Memory B cell (primary cell): Measurements from ENCODE around the gene TRIM69.

Experiments used
- ATAC-seq: fragments of 150-1000 bp; cut with Tn5 transposase; 2 replicates; pipeline ENCODE4 v1.10.0; 2021; ENCODE audit warnings: low read depth, mild to moderate bottlenecking, moderate library complexity
- DNase-seq, 2 donors: peaks; one replicate each; pipeline ENCODE4 v3.0.0; 2022; ENCODE audit warnings: low spot score in 2 of 2
- H3K27ac Mint-ChIP-seq: one replicate; pipeline ENCODE4 v1.8.0; 2022; ENCODE audit warnings: mild to moderate bottlenecking, moderate library complexity, mixed read lengths
- H3K27me3 Mint-ChIP-seq: one replicate; pipeline ENCODE4 v1.8.0; 2022; ENCODE audit warnings: mixed read lengths
- H3K36me3 Mint-ChIP-seq: one replicate; pipeline ENCODE4 v1.8.0; 2022; ENCODE audit warnings: mild to moderate bottlenecking, mixed read lengths
- H3K4me1 Mint-ChIP-seq: one replicate; pipeline ENCODE4 v1.8.0; 2022; ENCODE audit warnings: mixed read lengths
- H3K4me3 Mint-ChIP-seq: one replicate; pipeline ENCODE4 v1.8.0; 2022; ENCODE audit warnings: mild to moderate bottlenecking, moderate library complexity, mixed read lengths
- H3K9me3 Mint-ChIP-seq: one replicate; pipeline ENCODE4 v1.8.0; 2022; ENCODE audit warnings: mixed read lengths

TRIM69 gene

DNA sequence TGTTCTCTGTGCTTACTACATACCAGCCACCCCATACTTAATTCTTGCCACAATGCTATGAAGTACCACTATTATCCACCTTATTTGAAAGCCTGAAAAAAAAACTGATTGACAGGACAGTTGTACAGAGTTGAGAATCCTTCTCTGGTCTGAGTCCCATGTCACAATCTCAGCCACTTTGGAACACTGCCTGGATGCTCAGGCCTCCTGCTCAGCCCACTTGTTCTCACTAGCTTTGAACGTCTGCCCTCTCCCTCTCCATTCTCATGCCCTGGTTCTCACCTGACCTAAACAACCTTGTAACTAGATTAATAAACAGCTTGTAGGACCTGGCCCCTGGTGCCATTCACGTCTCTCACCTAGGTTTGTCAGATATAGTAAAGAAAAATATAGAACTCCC lies 53.9 kb downstream of the TRIM69 start:
- Mint-ChIP-seq H3K9me3 (no peaks in the 10 kb centered on the region), H3K27me3 (peaks cover 1% of the 10 kb centered on the region), H3K27ac (no peak overlapping the region), H3K36me3 (no peaks in the 10 kb centered on the region), H3K4me3 (no peak overlapping the region), H3K4me1 (peaks cover 3% of the 10 kb centered on the region)
- ATAC-seq (no peak), DNase-seq (no peak)

DNA sequence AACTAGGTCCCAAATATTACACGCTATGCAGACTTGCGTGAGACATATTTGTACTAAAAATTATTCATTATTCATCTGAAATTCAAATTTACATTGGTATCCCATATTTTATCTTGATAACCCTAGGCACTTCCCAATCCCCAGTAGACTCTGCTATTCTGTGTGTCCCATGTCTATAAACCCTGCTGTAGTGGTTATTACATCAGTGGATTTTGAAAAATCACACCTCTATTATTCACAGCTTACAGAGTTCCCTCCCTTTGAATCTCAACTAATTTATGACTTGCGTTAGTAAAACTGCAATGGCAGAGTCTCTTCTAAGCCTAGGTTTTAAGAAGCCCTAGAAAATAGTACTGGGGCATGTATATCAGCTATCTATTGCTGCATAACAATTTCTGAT lies 54.3 kb downstream of the TRIM69 start:
- peaks cover 1% of the 10 kb centered on the region for H3K27me3 Mint-ChIP-seq
- DNase-seq = no peak
- H3K27ac Mint-ChIP-seq = no peak overlapping the region
- H3K9me3 Mint-ChIP-seq = no peaks in the 10 kb centered on the region
- no peak overlapping the region for H3K4me3 Mint-ChIP-seq
- H3K4me1 Mint-ChIP-seq = peaks cover 3% of the 10 kb centered on the region
- no peak for ATAC-seq
- H3K36me3 Mint-ChIP-seq = no peaks in the 10 kb centered on the region

DNA sequence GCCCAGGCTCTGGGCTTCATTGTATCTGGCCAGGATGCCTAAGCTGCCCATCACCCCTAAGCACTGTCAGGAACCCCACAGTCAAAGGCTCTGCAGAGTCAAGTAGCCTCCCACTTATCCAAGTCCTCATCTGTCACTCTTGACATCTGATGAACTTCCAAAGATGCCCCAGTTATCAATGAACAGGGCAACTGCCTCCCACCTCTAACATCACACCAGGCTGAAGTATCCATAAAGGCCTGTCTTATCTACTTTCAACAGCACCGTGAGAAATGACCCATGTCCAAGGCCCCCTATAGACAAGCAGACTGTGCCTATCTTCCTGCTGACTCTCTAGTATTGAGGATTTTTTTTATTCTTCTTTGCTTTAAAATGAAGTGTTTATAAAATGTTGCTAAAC lies 56.4 kb downstream of the TRIM69 start:
- ATAC-seq = no peak
- peaks cover 4% of the 10 kb centered on the region for H3K27me3 Mint-ChIP-seq
- H3K9me3 Mint-ChIP-seq = no peaks in the 10 kb centered on the region
- DNase-seq = no peak
- H3K27ac Mint-ChIP-seq = no peak overlapping the region
- H3K36me3 Mint-ChIP-seq = no peaks in the 10 kb centered on the region
- H3K4me1 Mint-ChIP-seq = peaks cover 3% of the 10 kb centered on the region
- no peak overlapping the region for H3K4me3 Mint-ChIP-seq

DNA sequence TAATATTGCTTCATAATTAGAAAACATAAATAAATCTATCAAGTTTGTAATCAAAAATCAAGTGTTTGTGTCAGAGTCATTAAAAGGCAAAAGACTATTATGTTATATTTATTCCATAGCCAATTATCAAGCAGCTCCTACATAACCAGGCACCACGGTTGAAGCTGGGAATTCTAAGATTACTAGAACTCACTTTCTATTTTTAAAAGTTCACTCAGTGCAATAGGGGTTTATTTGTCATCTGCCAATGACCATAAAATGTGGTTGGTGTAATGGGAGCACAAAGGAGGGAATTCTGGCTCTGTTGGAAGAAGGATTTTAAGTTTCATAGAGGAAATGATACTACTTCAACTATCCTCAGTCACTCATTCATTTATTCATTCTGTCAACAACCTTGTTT lies 57.7 kb downstream of the TRIM69 start:
- H3K4me3 Mint-ChIP-seq = no peak overlapping the region
- H3K27ac Mint-ChIP-seq = no peak overlapping the region
- no peaks in the 10 kb centered on the region for H3K9me3 Mint-ChIP-seq
- no peaks in the 10 kb centered on the region for H3K4me1 Mint-ChIP-seq
- H3K36me3 Mint-ChIP-seq = no peaks in the 10 kb centered on the region
- DNase-seq (no peak), ATAC-seq (no peak)
- H3K27me3 Mint-ChIP-seq = peaks cover 4% of the 10 kb centered on the region

GRCh38 chr15:44796508-44796907 lies 60.2 kb downstream of the TRIM69 start:
- no peak overlapping the region for H3K4me3 Mint-ChIP-seq
- no peak overlapping the region for H3K27ac Mint-ChIP-seq
- H3K27me3 Mint-ChIP-seq = peaks cover 2% of the 10 kb centered on the region
- no peak for DNase-seq
- no peaks in the 10 kb centered on the region for H3K4me1 Mint-ChIP-seq
- no peaks in the 10 kb centered on the region for H3K9me3 Mint-ChIP-seq
- no peaks in the 10 kb centered on the region for H3K36me3 Mint-ChIP-seq
- no peak for ATAC-seq

GRCh38 chr15:44798826-44799225 lies 62.5 kb downstream of the TRIM69 start:
- Mint-ChIP-seq H3K27ac (no peak overlapping the region), H3K27me3 (peaks cover 6% of the 10 kb centered on the region), H3K4me3 (no peak overlapping the region), H3K4me1 (no peaks in the 10 kb centered on the region), H3K36me3 (no peaks in the 10 kb centered on the region), H3K9me3 (no peaks in the 10 kb centered on the region)
- DNase-seq = no peak
- ATAC-seq = peak; percentile 32

DNA sequence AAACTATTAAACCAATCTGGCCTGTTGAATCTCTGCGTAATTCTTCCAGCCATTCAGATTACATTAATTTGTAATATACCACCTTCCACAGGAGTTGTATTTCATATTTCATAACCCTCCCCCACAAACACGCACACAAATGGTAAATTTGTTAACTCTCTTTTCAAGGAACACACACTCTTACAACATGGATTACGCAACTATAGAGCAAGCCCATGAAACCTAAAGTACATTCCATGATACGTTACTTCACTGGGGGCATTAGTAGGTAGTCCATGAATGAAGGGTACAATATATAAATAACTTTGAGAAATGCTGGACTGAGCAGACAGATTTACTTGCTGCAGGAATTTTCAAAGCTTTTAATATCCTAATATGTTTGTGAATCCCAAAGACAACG lies 65.0 kb downstream of the TRIM69 start:
- H3K36me3 Mint-ChIP-seq = no peaks in the 10 kb centered on the region
- H3K27ac Mint-ChIP-seq = no peak overlapping the region
- no peak overlapping the region for H3K4me3 Mint-ChIP-seq
- H3K27me3 Mint-ChIP-seq = peaks cover 6% of the 10 kb centered on the region
- peaks cover 5% of the 10 kb centered on the region for H3K4me1 Mint-ChIP-seq
- DNase-seq (no peak), ATAC-seq (no peak)
- no peaks in the 10 kb centered on the region for H3K9me3 Mint-ChIP-seq

DNA sequence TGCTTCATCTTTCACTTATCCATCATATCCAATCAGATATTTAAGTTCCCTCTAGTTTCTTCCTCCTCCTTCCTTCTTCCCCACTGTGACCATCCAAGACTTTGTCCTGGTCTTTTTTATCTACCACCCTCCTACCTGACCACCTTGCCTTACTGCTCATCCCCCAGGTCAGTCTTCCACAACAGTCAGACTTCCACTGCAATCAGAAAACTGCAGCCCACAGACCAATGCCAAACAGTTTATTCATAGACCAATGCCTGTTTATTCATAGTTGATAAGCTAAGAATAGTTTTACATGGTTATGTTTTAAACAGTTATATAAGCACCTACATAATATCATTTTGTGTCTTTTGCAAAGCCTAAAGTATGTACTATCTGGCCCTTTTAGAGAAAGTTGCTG lies 65.5 kb downstream of the TRIM69 start:
- peaks cover 6% of the 10 kb centered on the region for H3K27me3 Mint-ChIP-seq
- H3K4me3 Mint-ChIP-seq = no peak overlapping the region
- no peak overlapping the region for H3K27ac Mint-ChIP-seq
- H3K9me3 Mint-ChIP-seq = no peaks in the 10 kb centered on the region
- peaks cover 5% of the 10 kb centered on the region for H3K4me1 Mint-ChIP-seq
- ATAC-seq = no peak
- DNase-seq = no peak
- no peaks in the 10 kb centered on the region for H3K36me3 Mint-ChIP-seq

GRCh38 chr15:44802336-44802735 lies 66.0 kb downstream of the TRIM69 start:
- Mint-ChIP-seq H3K36me3 (no peaks in the 10 kb centered on the region), H3K4me3 (no peak overlapping the region), H3K9me3 (no peaks in the 10 kb centered on the region), H3K27ac (no peak overlapping the region), H3K27me3 (peaks cover 5% of the 10 kb centered on the region), H3K4me1 (peaks cover 5% of the 10 kb centered on the region)
- DNase-seq (no peak), ATAC-seq (peak; percentile 56)

DNA sequence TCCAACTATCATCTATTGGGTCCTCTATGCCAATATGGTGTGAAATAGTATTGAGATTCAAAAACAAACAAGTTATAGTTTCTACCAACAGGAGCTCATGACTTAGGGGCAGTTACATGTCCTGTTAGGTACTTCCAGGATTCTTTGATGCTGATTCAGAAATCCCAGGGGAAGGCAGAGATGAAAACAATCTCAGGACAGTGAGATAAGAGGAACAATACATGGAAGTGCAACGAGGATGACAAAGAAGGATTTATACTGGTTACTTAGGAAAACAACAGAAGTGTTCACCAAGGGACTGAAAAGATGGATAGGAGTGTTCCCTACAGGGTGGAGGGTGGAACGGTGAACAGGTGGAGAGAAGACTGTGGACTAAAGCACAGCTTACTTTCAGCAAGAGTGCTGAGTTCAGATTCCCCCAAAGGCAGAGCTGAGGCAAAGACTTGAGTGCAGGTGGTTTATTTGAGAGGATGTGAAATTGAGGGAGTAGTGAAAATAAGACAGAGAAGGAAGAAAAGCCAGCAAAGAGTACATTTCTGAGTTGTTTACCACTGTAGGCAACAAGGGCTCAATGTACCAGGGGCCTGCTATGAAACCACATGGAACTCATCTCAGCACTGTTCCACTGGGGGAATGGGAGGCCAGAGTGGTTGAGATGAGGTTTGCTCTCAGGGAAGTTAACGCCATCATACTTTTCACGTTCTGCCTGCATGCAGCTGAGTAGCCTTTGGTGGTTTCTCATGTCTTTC lies 68.1 kb downstream of the TRIM69 start:
- DNase-seq (no peak), ATAC-seq (no peak)
- Mint-ChIP-seq H3K4me1 (peaks cover 5% of the 10 kb centered on the region), H3K36me3 (no peaks in the 10 kb centered on the region), H3K27me3 (peaks cover 3% of the 10 kb centered on the region), H3K27ac (no peak overlapping the region), H3K9me3 (no peaks in the 10 kb centered on the region), H3K4me3 (no peak overlapping the region)

DNA sequence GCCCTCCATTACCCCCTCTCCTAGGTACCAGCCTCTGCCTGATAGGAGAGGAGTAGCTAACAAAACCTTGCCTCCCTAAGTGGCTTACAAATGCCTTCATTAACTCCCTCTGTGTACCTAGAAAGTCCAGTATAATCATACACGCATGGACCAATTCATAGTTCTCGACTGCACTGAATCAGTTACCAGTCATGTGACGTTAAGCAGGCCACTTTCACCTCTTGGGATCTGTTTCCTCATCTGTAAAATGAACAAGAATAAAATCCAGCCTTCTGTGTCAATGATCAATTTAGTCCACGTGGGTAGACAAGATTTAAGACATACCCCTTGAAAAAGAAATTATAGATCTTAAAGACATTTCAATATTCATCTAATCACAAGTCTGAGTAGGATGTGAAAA lies 72.2 kb downstream of the TRIM69 start:
- H3K36me3 Mint-ChIP-seq = no peaks in the 10 kb centered on the region
- DNase-seq = no peak
- no peak overlapping the region for H3K27ac Mint-ChIP-seq
- H3K4me3 Mint-ChIP-seq = no peak overlapping the region
- no peak for ATAC-seq
- no peaks in the 10 kb centered on the region for H3K9me3 Mint-ChIP-seq
- H3K4me1 Mint-ChIP-seq = peaks cover 12% of the 10 kb centered on the region
- no peaks in the 10 kb centered on the region for H3K27me3 Mint-ChIP-seq

DNA sequence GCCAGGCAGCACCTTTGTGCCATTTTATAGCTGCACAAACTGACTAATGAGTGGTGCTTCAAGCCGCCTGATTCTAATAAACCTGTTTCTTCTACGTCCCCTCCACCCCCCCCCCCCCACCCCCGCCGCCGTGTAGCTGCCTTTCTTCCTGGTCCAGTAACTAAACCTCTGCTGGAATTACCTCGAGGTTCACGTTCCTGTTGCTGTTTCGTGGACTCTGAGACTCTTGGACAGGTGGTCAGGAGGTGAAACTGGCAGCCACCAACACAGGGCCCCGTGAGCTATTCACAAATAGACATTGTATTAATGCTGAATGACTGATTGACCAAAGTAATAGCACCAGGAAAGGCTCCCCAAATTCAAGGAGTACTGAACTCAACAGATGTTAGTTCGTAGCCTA lies 73.9 kb downstream of the TRIM69 start:
- ATAC-seq = no peak
- H3K27me3 Mint-ChIP-seq = no peaks in the 10 kb centered on the region
- no peaks in the 10 kb centered on the region for H3K9me3 Mint-ChIP-seq
- H3K36me3 Mint-ChIP-seq = no peaks in the 10 kb centered on the region
- H3K27ac Mint-ChIP-seq = no peak overlapping the region
- peaks cover 7% of the 10 kb centered on the region for H3K4me1 Mint-ChIP-seq
- no peak for DNase-seq
- no peak overlapping the region for H3K4me3 Mint-ChIP-seq

DNA sequence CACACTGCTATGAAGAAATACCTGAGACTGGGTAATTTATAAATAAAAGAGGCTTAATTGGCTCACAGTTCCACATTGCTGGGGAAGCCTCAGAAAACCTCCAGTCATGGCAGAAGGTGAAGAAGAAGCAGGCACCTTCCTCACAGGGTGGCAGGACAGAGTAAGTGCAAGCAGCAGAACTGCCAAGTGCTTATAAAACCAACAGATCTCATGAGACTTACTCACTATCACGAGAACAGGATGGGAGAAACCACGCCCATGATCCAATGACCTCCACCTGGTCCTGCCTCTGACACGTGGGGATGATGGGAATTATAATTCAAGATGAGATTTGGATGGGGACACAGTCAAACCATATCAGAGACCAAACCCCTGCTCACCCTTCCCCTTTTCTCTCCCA lies 75.0 kb downstream of the TRIM69 start:
- ATAC-seq (no peak), DNase-seq (no peak)
- no peak overlapping the region for H3K4me3 Mint-ChIP-seq
- H3K36me3 Mint-ChIP-seq = no peaks in the 10 kb centered on the region
- peaks cover 7% of the 10 kb centered on the region for H3K4me1 Mint-ChIP-seq
- H3K9me3 Mint-ChIP-seq = no peaks in the 10 kb centered on the region
- no peak overlapping the region for H3K27ac Mint-ChIP-seq
- H3K27me3 Mint-ChIP-seq = peaks cover 2% of the 10 kb centered on the region

DNA sequence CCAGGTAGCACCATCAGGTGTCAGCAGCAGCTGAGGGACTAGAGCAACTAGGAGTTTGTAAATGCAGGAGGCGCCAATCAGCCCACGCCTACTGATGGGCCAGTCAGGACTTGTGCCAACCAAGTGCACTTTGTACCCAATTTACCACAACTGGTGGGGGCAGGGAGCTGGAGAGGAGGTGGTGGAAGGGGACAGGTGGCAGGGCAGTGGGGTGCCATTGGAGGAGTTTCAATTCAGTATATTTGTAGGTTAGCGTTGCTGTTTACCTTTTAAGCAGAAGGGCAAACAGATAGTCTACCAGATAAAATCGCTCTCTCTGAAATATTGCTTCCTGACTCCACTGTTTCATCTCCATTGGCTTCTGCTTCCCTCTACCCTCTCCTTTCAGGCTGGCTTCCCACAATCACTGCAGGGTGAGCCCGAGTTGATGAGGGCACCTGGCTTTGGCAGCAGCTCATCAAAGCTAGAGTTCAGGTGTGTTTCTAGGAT lies 75.7 kb downstream of the TRIM69 start:
- no peaks in the 10 kb centered on the region for H3K36me3 Mint-ChIP-seq
- H3K27me3 Mint-ChIP-seq = peaks cover 2% of the 10 kb centered on the region

GRCh38 chr15:44813231-44813630 lies 76.9 kb downstream of the TRIM69 start:
- H3K27me3 Mint-ChIP-seq = peaks cover 2% of the 10 kb centered on the region

More for the DNA sequence above, 75.7 kb downstream of the TRIM69 start:
- H3K4me1 Mint-ChIP-seq = peaks cover 7% of the 10 kb centered on the region
- no peaks in the 10 kb centered on the region for H3K9me3 Mint-ChIP-seq
- DNase-seq = no peak
- H3K27ac Mint-ChIP-seq = no peak overlapping the region
- H3K4me3 Mint-ChIP-seq = no peak overlapping the region
- no peak for ATAC-seq

More at GRCh38 chr15:44813231-44813630, 76.9 kb downstream of the TRIM69 start:
- DNase-seq (no peak), ATAC-seq (peak; percentile 27)
- H3K9me3 Mint-ChIP-seq = no peaks in the 10 kb centered on the region
- H3K27ac Mint-ChIP-seq = no peak overlapping the region
- no peaks in the 10 kb centered on the region for H3K36me3 Mint-ChIP-seq
- H3K4me1 Mint-ChIP-seq = peaks cover 7% of the 10 kb centered on the region
- no peak overlapping the region for H3K4me3 Mint-ChIP-seq
